OCI-LY7 (cell line): ENCODE results near the gene SPECC1L. TPM values are rescaled to one million over a fixed set of nuclear protein-coding genes. Genes with fewer than 3 reads are reported as not detected.

Source experiments
- BruUV-seq: library from RNA; stranded (reverse); fragments of 400-500 nt; replicated peaks from 2 replicates; lab custom pipeline; 2021; lab: Mats Ljungman, UMichigan
- CTCF ChIA-PET: fragments of 300-600 bp; sonication (Branson Sonifier 250); formaldehyde crosslinking; loops from one replicate; lab custom pipeline; 2022; ENCODE audit warnings: antibody characterized with exemption; ENCODE audit not compliant: unreplicated experiment; lab: Charles Lee
- POLR2A ChIA-PET: fragments of 300-600 bp; sonication (Branson Sonifier 250); formaldehyde crosslinking; loops from one replicate; lab custom pipeline; 2022; ENCODE audit warnings: antibody characterized with exemption; lab: Charles Lee
- DNase-seq: peaks from one replicate; pipeline ENCODE4 v3.0.0-alpha.2; 2015; ENCODE audit warnings: low spot score
- H2AFZ ChIP-seq: fragments of 200-600 bp; sonication (generic), shearing (Covaris generic); 2 replicates; pipeline ENCODE4 v1.6.1; 2014; ENCODE audit warnings: mild to moderate bottlenecking, antibody characterized with exemption, low read length, moderate library complexity
- H3K27ac ChIP-seq: fragments of 200-600 bp; sonication (generic); 2 replicates; pipeline ENCODE4 v1.5.1; 2014; ENCODE audit warnings: mixed run types, low read depth, mild to moderate bottlenecking, moderate library complexity, low read length, inconsistent platforms; ENCODE audit not compliant: poor library complexity, severe bottlenecking
- H3K36me3 ChIP-seq: fragments of 200-600 bp; sonication (generic); 2 replicates; pipeline ENCODE4 v1.6.1; 2014; ENCODE audit warnings: mild to moderate bottlenecking, antibody characterized with exemption, low read length, moderate library complexity, mixed read lengths; ENCODE audit not compliant: insufficient read depth
- H3K4me1 ChIP-seq: fragments of 200-600 bp; sonication (generic); 2 replicates; pipeline ENCODE4 v1.5.1; 2014; ENCODE audit warnings: mild to moderate bottlenecking, low read length; ENCODE audit not compliant: insufficient read depth, poor library complexity, severe bottlenecking
- H3K4me2 ChIP-seq: fragments of 200-600 bp; sonication (generic); 2 replicates; pipeline ENCODE4 v1.6.1; 2014; ENCODE audit warnings: mild to moderate bottlenecking, low read length
- H3K4me3 ChIP-seq: fragments of 200-600 bp; sonication (generic); 2 replicates; pipeline ENCODE4 v1.5.1; 2014; ENCODE audit warnings: mild to moderate bottlenecking, low read depth, low read length; ENCODE audit not compliant: poor library complexity, severe bottlenecking
- H3K79me2 ChIP-seq: fragments of 200-600 bp; sonication (generic); 2 replicates; pipeline ENCODE4 v1.6.1; 2016; ENCODE audit warnings: low read depth, mild to moderate bottlenecking, low read length, moderate library complexity, mixed read lengths; ENCODE audit not compliant: insufficient read depth
- H3K9me2 ChIP-seq: fragments of 200-600 bp; sonication (generic); 2 replicates; pipeline ENCODE4 v1.6.1; 2016; ENCODE audit warnings: mild to moderate bottlenecking, low read length, mixed read lengths; ENCODE audit not compliant: insufficient read depth
- H3K9me3 ChIP-seq: fragments of 200-600 bp; sonication (generic); 2 replicates; pipeline ENCODE4 v1.6.1; 2014; ENCODE audit warnings: mild to moderate bottlenecking, mixed run types, low read length, mixed read lengths
- H4K20me1 ChIP-seq: fragments of 200-600 bp; sonication (generic); 2 replicates; pipeline ENCODE4 v1.6.1; 2014; ENCODE audit warnings: mild to moderate bottlenecking, antibody characterized with exemption, low read length, moderate library complexity, mixed read lengths; ENCODE audit not compliant: insufficient read depth
- CTCF ChIP-seq: fragments of 200-600 bp; sonication (generic); conservative IDR thresholded peaks from 2 replicates; pipeline ENCODE4 v1.5.1; 2014; ENCODE audit warnings: mild to moderate bottlenecking, antibody characterized with exemption, low read length, moderate library complexity, mixed read lengths
- EZH2phosphoT487 ChIP-seq: fragments of 200-600 bp; sonication (generic); IDR thresholded peaks from 2 replicates; pipeline ENCODE4 v1.6.1; 2018; ENCODE audit warnings: low read depth, borderline replicate concordance, mild to moderate bottlenecking, mixed run types, antibody characterized with exemption, low read length, moderate library complexity, mixed read lengths
- intact Hi-C: fragments of 100-400 bp; cut with micrococcal nuclease; formaldehyde crosslinking; loops from one replicate; pipeline ENCODE4 v1.10.0; 2022; ENCODE audit not compliant: unreplicated experiment
- total RNA-seq, 2 experiments: library from RNA; depleted of rRNA in 1 of 2; stranded (reverse); fragments of >200 nt in 1 of 2; shearing (Covaris generic) in 1 of 2; gene quantifications; 2 replicates each; pipeline ENCODE4 v1.2.3, GENCODE V29; 2014 to 2022

The SPECC1L gene
- total RNA-seq, 2 experiments from 2014 or later, result 47.0 to 66.2 TPM

GRCh38 chr22:24406322-24407277 is 136.0 kb downstream of the SPECC1L start:
- Histone ChIP-seq H2AFZ (no peak overlapping the region), H3K27ac (no peak overlapping the region), H3K79me2 (no peaks in the 10 kb centered on the region; the same call in 1 of the 2 replicates), H3K36me3 (peaks cover 47% of the 10 kb centered on the region), H3K4me1 (peaks cover 6% of the 10 kb centered on the region), H4K20me1 (no peaks in the 10 kb centered on the region), H3K4me3 (no peak overlapping the region), H3K9me3 (no peaks in the 10 kb centered on the region), H3K4me2 (no peak overlapping the region), H3K9me2 (no peaks in the 10 kb centered on the region)
- ChIA-PET CTCF (no interaction called here), POLR2A (no interaction called here)
- intact Hi-C loops, result no loop called here
- no peak for DNase-seq
- TF ChIP-seq EZH2phosphoT487 (no peak), CTCF (no peak)
- BruUV-seq, result no TSS peak

GRCh38 chr22:24407278-24407665 is 136.6 kb downstream of the SPECC1L start:
- Histone ChIP-seq H3K4me1 (peaks cover 4% of the 10 kb centered on the region), H3K4me2 (no peak overlapping the region), H3K27ac (no peak overlapping the region), H3K9me3 (no peaks in the 10 kb centered on the region), H3K79me2 (no peaks in the 10 kb centered on the region), H2AFZ (no peak overlapping the region), H3K36me3 (peaks cover 44% of the 10 kb centered on the region), H4K20me1 (no peaks in the 10 kb centered on the region), H3K9me2 (no peaks in the 10 kb centered on the region), H3K4me3 (no peak overlapping the region)
- no peak for TF ChIP-seq CTCF
- TF ChIP-seq EZH2phosphoT487, result no peak
- BruUV-seq, result no TSS peak
- no peak for DNase-seq
- intact Hi-C loops, result no loop called here
- ChIA-PET CTCF (no interaction called here), POLR2A (no interaction called here)

- Histone ChIP-seq H3K36me3 (peaks cover 38% of the 10 kb centered on the region), H2AFZ (no peak overlapping the region), H3K4me3 (no peak overlapping the region), H3K4me2 (no peak overlapping the region), H3K79me2 (no peaks in the 10 kb centered on the region), H3K4me1 (no peaks in the 10 kb centered on the region), H3K9me3 (no peaks in the 10 kb centered on the region), H4K20me1 (no peaks in the 10 kb centered on the region), H3K9me2 (no peaks in the 10 kb centered on the region), H3K27ac (no peak overlapping the region)
- TF ChIP-seq EZH2phosphoT487, result no peak
- ChIA-PET POLR2A (no interaction called here), CTCF (no interaction called here)
- intact Hi-C loops, result no loop called here
- no TSS peak for BruUV-seq
- no peak for DNase-seq
Measured at GRCh38 chr22:24407884-24408283, 137.3 kb downstream of the SPECC1L start.
